Mesothelial cell of epicardium (in vitro differentiated cells): ENCODE data around the gene TMEM179. TPM values are rescaled to one million over a fixed set of nuclear protein-coding genes. Genes with fewer than 3 reads are reported as not detected.

Experiments used
- DNase-seq, 2 experiments: peaks; one replicate each; pipeline ENCODE4 v3.0.0; 2021; ENCODE audit warnings: low spot score in 2 of 2; ENCODE audit not compliant: unreplicated experiment in 2 of 2
- H3K27ac Mint-ChIP-seq: 2 replicates; pipeline ENCODE4 v1.8.0; 2021; ENCODE audit warnings: mixed read lengths
- H3K27me3 Mint-ChIP-seq: 2 replicates; pipeline ENCODE4 v1.8.0; 2021; ENCODE audit warnings: low read depth, mixed read lengths
- H3K36me3 Mint-ChIP-seq: 2 replicates; pipeline ENCODE4 v1.8.0; 2021; ENCODE audit warnings: mixed read lengths
- H3K4me1 Mint-ChIP-seq: 2 replicates; pipeline ENCODE4 v1.8.0; 2021; ENCODE audit warnings: mixed read lengths
- H3K4me3 Mint-ChIP-seq: 2 replicates; pipeline ENCODE4 v1.8.0; 2021; ENCODE audit warnings: mild to moderate bottlenecking, moderate library complexity, mixed read lengths
- H3K9me3 Mint-ChIP-seq: 2 replicates; pipeline ENCODE4 v1.8.0; 2021; ENCODE audit warnings: mixed read lengths
- total RNA-seq: library from RNA; stranded (reverse); gene quantifications from 3 replicates; pipeline ENCODE4 v1.2.1, GENCODE V29; 2021
- TF ChIP-seq, protein P1 (sequence below): fragments of 200-600 bp; sonication (generic); IDR thresholded peaks from one replicate; pipeline ENCODE4 v1.5.0; 2021; ENCODE audit warnings: antibody characterized with exemption; ENCODE audit not compliant: unreplicated experiment

TMEM179 gene
- total RNA-seq, 1 donor from 2014 or later = 6.0 TPM

- peaks cover 13% of the 10 kb centered on the region for H3K27me3 Mint-ChIP-seq
- no peak overlapping the region for H3K4me3 Mint-ChIP-seq
- no peak for DNase-seq
- H3K27ac Mint-ChIP-seq = no peak overlapping the region
- H3K4me1 Mint-ChIP-seq = peaks cover 2% of the 10 kb centered on the region
- TF ChIP-seq, protein P1, sequence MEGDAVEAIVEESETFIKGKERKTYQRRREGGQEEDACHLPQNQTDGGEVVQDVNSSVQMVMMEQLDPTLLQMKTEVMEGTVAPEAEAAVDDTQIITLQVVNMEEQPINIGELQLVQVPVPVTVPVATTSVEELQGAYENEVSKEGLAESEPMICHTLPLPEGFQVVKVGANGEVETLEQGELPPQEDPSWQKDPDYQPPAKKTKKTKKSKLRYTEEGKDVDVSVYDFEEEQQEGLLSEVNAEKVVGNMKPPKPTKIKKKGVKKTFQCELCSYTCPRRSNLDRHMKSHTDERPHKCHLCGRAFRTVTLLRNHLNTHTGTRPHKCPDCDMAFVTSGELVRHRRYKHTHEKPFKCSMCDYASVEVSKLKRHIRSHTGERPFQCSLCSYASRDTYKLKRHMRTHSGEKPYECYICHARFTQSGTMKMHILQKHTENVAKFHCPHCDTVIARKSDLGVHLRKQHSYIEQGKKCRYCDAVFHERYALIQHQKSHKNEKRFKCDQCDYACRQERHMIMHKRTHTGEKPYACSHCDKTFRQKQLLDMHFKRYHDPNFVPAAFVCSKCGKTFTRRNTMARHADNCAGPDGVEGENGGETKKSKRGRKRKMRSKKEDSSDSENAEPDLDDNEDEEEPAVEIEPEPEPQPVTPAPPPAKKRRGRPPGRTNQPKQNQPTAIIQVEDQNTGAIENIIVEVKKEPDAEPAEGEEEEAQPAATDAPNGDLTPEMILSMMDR = no peak
- no peaks in the 10 kb centered on the region for H3K36me3 Mint-ChIP-seq
- no peaks in the 10 kb centered on the region for H3K9me3 Mint-ChIP-seq
Measured at GRCh38 chr14:104593710-104594136, 10.8 kb downstream of the TMEM179 start.

GRCh38 chr14:104593241-104593701 lies 11.3 kb downstream of the TMEM179 start:
- Mint-ChIP-seq H3K4me3 (no peak overlapping the region), H3K27me3 (peaks cover 13% of the 10 kb centered on the region), H3K4me1 (peaks cover 2% of the 10 kb centered on the region), H3K9me3 (no peaks in the 10 kb centered on the region), H3K27ac (no peak overlapping the region), H3K36me3 (no peaks in the 10 kb centered on the region)
- DNase-seq = no peak
- TF ChIP-seq, protein P1 = no peak

DNA sequence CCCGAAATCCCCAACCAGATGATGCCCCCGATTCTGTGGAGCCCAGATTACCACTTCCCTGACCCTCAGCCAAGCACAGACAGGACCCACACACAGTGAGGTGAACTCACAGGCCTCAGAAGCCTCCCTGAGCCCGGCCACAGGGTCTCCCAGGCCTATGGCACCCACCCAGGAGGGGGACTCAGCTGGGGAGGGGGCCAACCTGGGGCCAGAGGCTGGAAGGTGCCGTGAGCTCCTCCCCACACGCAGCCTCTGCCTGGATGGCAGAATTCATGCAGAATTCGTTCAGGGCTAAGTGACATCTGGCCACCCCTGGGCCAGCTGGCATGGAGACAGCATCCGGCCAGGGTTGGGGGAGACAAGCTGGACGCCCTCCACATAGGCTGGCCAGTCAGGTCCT lies 11.8 kb downstream of the TMEM179 start:
- Mint-ChIP-seq H3K4me1 (peaks cover 2% of the 10 kb centered on the region), H3K27ac (no peak overlapping the region), H3K4me3 (no peak overlapping the region), H3K27me3 (peaks cover 13% of the 10 kb centered on the region), H3K9me3 (no peaks in the 10 kb centered on the region), H3K36me3 (no peaks in the 10 kb centered on the region)
- TF ChIP-seq, protein P1 = no peak
- DNase-seq = no peak

- Mint-ChIP-seq H3K27ac (no peak overlapping the region), H3K36me3 (no peaks in the 10 kb centered on the region), H3K4me1 (peaks cover 2% of the 10 kb centered on the region), H3K4me3 (no peak overlapping the region), H3K27me3 (peaks cover 11% of the 10 kb centered on the region), H3K9me3 (no peaks in the 10 kb centered on the region)
- TF ChIP-seq, protein P1 = no peak
- no peak for DNase-seq
Measured at GRCh38 chr14:104592292-104592672, 12.3 kb downstream of the TMEM179 start.

DNA sequence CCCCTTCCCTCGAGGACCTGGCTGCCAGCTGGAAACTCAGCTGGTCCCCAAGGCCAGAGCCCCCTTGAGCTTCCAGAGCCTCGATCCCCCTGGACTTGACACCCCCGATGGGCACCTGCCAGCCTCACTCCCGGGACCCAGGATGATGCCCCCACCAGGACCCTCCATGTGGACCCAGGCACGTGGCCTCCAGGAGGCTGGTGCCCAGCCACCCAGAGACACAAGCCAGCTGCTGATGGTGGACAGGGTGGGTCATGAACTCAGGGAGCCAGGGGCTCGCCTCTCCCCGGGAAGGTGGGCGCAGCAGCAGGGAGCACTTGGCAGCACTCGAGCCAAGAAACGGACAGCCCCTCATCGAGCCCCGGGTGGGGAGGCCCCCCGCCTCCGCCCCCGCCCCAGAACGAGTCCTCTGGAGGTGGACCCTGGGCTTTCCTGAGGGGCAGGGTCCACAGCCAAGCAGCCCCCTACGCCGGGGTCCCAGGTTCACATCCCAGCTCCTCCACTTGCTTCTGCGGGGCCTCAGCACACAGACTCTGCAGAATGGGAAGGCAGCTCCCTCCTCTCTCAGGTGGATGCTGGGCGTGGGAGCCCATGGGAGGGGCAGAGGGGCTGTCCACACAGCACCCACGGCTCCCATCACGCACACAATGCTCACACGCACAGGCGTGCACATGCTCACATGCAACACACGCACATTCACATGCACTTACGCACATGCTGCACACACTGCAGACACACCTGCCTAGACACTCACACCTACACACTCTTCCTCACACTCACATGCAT lies 12.9 kb downstream of the TMEM179 start:
- DNase-seq = no peak
- H3K27me3 Mint-ChIP-seq = peaks cover 11% of the 10 kb centered on the region
- peaks cover 2% of the 10 kb centered on the region for H3K4me1 Mint-ChIP-seq
- H3K27ac Mint-ChIP-seq = no peak overlapping the region
- H3K9me3 Mint-ChIP-seq = no peaks in the 10 kb centered on the region
- TF ChIP-seq, protein P1 = no peak
- H3K36me3 Mint-ChIP-seq = no peaks in the 10 kb centered on the region
- no peak overlapping the region for H3K4me3 Mint-ChIP-seq
